Stimulated activated CD8-positive, alpha-beta memory T cell treated with anti-CD3 and anti-CD28 coated beads, Interleukin-2, amount 100 ng/mL, for 1 hour (primary cell): ENCODE measurements around the gene MCM8.

Experiments used
- DNase-seq, 2 donors: peaks; one replicate each; pipeline ENCODE4 v3.0.0-alpha.2; 2020; ENCODE audit warnings: low read depth in 2 of 2

The MCM8 gene

GRCh38 chr20:6041808-6042265 is 91.4 kb downstream of the MCM8 start:
- no peak for DNase-seq

GRCh38 chr20:6044115-6044514 is 93.7 kb downstream of the MCM8 start:
- DNase-seq, result no peak

GRCh38 chr20:6045566-6045965 is 95.1 kb downstream of the MCM8 start:
- DNase-seq, result no peak

- no peak for DNase-seq
Measured at GRCh38 chr20:6046432-6046831, 96.0 kb downstream of the MCM8 start.

- DNase-seq, result no peak
Measured at GRCh38 chr20:6048391-6048790, 97.9 kb downstream of the MCM8 start.
